GM06990 (cell line): ENCODE measurements around the gene ITGB5.

ENCODE experiments used
- DNase-seq: peaks from one replicate; pipeline ENCODE4 v3.0.0-alpha.2; 2011; ENCODE audit not compliant: insufficient read length; ENCODE audit errors: extremely low read depth
- H3K27me3 ChIP-seq: replicated peaks from 2 replicates; pipeline ENCODE4 v1.6.0; 2011; ENCODE audit warnings: low read length; ENCODE audit not compliant: control insufficient read depth, insufficient read depth
- H3K36me3 ChIP-seq: 2 replicates; pipeline ENCODE4 v1.5.1; 2011; ENCODE audit warnings: low read length; ENCODE audit not compliant: control insufficient read depth, insufficient read depth
- H3K4me3 ChIP-seq: replicated peaks from 2 replicates; pipeline ENCODE4 v1.5.1; 2011; ENCODE audit warnings: low read depth, mild to moderate bottlenecking, control low read depth, low read length
- TF ChIP-seq, protein P1 (sequence below): IDR thresholded peaks from 2 replicates; pipeline ENCODE4 v1.5.1; 2011; ENCODE audit warnings: low read length, control low read depth, mild to moderate bottlenecking, inconsistent platforms; ENCODE audit not compliant: insufficient read depth, poor library complexity, severe bottlenecking

ITGB5 gene

GRCh38 chr3:124747111-124747981 lies 139.8 kb downstream of the ITGB5 start:
- no peak overlapping the region for H3K4me3 ChIP-seq
- DNase-seq: no peak
- H3K27me3 ChIP-seq: no peaks in the 10 kb centered on the region
- H3K36me3 ChIP-seq: peaks cover 18% of the 10 kb centered on the region
- TF ChIP-seq, protein P1, sequence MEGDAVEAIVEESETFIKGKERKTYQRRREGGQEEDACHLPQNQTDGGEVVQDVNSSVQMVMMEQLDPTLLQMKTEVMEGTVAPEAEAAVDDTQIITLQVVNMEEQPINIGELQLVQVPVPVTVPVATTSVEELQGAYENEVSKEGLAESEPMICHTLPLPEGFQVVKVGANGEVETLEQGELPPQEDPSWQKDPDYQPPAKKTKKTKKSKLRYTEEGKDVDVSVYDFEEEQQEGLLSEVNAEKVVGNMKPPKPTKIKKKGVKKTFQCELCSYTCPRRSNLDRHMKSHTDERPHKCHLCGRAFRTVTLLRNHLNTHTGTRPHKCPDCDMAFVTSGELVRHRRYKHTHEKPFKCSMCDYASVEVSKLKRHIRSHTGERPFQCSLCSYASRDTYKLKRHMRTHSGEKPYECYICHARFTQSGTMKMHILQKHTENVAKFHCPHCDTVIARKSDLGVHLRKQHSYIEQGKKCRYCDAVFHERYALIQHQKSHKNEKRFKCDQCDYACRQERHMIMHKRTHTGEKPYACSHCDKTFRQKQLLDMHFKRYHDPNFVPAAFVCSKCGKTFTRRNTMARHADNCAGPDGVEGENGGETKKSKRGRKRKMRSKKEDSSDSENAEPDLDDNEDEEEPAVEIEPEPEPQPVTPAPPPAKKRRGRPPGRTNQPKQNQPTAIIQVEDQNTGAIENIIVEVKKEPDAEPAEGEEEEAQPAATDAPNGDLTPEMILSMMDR: no peak

DNA sequence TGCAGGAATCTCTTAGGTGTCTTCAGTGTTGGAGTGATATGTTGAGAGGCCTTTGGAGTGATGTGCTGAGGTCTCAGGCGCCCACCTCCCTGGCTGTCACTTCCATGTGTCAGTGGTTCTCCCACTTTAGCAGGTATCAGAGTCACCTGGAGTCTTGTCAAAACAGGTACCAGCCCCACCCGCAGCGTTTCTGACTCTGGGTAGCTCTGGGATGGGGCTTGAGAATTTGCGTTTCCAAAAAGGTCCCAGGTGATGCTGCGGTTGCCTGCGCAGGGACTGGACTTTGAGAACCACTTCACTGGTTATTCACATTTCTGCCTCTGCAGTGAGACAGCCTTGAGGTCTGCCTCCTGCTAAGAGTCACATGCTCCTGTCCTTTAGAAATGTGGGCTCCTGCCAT lies 141.4 kb downstream of the ITGB5 start:
- Histone ChIP-seq H3K36me3 (peaks cover 20% of the 10 kb centered on the region), H3K4me3 (no peak overlapping the region), H3K27me3 (no peaks in the 10 kb centered on the region)
- TF ChIP-seq, protein P1: no peak
- DNase-seq: no peak

DNA sequence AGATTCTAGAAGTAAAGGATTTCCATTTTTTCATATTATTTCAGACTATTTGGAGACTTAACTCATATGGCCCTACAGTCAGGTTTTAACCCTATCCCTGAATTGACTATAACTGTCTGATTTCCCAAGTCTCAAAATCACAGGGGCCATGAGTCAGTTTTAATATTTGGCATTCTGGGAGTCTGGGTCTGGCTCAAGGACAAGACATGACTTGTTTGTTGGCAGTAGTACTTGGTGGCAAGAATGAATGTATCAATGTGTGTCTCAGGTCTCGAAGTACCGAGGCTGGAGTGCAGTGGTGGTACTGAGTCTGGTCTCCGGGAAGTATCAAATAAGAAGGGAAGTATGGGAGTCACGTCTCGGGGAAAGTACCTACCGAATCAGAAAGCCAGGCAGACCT lies 146.1 kb downstream of the ITGB5 start:
- Histone ChIP-seq H3K36me3 (peaks cover 18% of the 10 kb centered on the region), H3K27me3 (no peaks in the 10 kb centered on the region)
- DNase-seq: no peak

DNA sequence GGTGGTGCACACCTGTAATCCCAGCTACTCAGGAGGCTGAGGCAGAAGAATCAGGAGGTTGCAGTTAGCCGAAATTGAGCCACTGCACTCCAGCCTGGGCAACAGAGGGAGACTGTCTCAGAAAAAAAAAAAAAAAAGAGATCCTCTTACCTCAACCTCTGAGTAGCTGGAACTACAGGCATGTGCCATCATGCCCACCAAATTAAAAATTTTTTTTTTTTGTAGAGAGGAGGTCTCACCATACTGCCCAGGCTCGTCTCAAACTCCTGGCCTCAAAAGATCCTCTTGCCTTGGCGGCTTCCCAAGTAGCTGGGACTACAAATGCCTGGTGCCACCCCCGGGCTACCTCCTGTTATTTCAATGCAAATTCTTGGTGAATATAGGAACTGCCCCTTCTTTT lies 155.4 kb downstream of the ITGB5 start:
- Histone ChIP-seq H3K27me3 (no peaks in the 10 kb centered on the region), H3K4me3 (peak overlapping the region; percentile 99), H3K36me3 (peaks cover 5% of the 10 kb centered on the region; the same call in 1 of the 2 replicates)
- TF ChIP-seq, protein P1: no peak
- no peak for DNase-seq

More for the DNA sequence above, 146.1 kb downstream of the ITGB5 start:
- TF ChIP-seq, protein P1: no peak
- no peak overlapping the region for H3K4me3 ChIP-seq

DNA sequence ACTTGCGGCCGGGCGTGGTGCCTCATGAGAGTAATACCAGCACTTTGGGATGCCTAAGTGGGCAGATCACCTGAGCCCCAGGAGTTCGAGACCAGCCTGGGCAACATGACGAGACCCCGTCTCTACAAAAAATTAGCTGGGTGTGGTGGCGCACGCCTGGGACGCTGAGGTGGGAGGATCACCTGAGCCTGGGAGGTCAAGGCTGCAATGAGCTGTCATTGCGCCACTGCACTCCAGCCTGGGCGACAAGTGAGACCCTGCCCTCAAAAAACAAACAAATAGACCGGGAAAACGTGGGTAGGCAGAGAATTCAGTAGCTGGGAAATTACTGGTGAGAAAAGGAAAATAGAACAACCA lies 156.2 kb downstream of the ITGB5 start:
- H3K4me3 ChIP-seq: peak overlapping the region; percentile 99
- no peaks in the 10 kb centered on the region for H3K27me3 ChIP-seq
- H3K36me3 ChIP-seq: peaks cover 4% of the 10 kb centered on the region; the same call in 1 of the 2 replicates
- no peak for DNase-seq
- TF ChIP-seq, protein P1: no peak
